Measurements from ENCODE around the gene CTIF. TPM values are rescaled to one million over a fixed set of nuclear protein-coding genes. Genes with fewer than 3 reads are reported as not detected.

CTIF gene
- total RNA-seq, 1 donor from 2014 or later = 137 TPM

DNA sequence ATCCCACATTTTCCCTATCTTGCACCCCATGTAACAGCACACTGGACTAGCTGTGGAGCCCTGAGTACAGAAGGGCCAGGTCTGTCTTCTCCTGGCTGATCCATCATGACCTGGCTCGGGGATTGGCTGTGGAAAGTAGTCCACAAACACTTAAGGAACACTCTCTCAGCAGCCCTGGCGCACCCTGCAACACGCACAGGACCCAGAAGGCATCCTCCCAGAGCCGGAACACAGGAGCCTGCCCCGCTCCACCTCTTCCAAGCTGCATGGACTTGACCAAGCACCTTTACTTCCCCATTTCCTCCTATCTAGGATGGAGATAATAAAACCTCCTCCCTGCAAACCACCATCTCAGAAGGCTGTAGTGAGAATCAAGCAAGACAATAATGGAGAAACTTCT, 151.7 kb downstream of the CTIF start:
- peaks cover 6% of the 10 kb centered on the region for H3K9me3 Mint-ChIP-seq (ENCODE audit: unreplicated experiment)
- peaks cover 18% of the 10 kb centered on the region for H3K36me3 Mint-ChIP-seq (ENCODE audit: unreplicated experiment)
- no peak overlapping the region for H3K27ac Mint-ChIP-seq (ENCODE audit: unreplicated experiment)
- no peak overlapping the region for H3K4me3 Mint-ChIP-seq (ENCODE audit: unreplicated experiment)
- no peak for DNase-seq
- H3K27me3 Mint-ChIP-seq (ENCODE audit: unreplicated experiment) = peaks cover 12% of the 10 kb centered on the region
- H3K4me1 Mint-ChIP-seq (ENCODE audit: low read depth, unreplicated experiment) = peaks cover 13% of the 10 kb centered on the region
- TF ChIP-seq, protein P1, sequence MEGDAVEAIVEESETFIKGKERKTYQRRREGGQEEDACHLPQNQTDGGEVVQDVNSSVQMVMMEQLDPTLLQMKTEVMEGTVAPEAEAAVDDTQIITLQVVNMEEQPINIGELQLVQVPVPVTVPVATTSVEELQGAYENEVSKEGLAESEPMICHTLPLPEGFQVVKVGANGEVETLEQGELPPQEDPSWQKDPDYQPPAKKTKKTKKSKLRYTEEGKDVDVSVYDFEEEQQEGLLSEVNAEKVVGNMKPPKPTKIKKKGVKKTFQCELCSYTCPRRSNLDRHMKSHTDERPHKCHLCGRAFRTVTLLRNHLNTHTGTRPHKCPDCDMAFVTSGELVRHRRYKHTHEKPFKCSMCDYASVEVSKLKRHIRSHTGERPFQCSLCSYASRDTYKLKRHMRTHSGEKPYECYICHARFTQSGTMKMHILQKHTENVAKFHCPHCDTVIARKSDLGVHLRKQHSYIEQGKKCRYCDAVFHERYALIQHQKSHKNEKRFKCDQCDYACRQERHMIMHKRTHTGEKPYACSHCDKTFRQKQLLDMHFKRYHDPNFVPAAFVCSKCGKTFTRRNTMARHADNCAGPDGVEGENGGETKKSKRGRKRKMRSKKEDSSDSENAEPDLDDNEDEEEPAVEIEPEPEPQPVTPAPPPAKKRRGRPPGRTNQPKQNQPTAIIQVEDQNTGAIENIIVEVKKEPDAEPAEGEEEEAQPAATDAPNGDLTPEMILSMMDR (IDR thresholded peaks at IDR 0.05; ENCODE audit: partially characterized antibody, unreplicated experiment) = no peak

DNA sequence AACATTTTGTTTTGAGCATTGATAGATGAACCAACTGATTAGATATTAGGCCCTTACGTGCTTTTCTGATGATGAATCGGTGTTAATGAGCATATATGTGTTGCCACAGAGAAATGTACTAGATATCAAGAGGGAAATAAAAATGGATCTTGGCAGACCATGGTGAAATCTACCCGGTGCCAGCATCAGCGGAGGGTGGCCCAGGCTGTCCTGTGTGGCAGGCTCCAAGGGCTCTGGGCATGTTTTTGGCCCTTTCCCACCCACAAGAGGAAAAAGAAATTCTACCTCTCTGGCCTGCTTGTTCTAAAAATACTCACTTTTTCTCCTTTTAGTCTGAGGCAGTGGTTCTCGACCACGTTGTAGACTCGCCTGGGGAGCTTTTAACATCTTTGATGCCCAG, 154.2 kb downstream of the CTIF start:
- H3K27ac Mint-ChIP-seq (ENCODE audit: unreplicated experiment) = no peak overlapping the region
- TF ChIP-seq, protein P1 (IDR thresholded peaks at IDR 0.05; ENCODE audit: partially characterized antibody, unreplicated experiment) = no peak

DNA sequence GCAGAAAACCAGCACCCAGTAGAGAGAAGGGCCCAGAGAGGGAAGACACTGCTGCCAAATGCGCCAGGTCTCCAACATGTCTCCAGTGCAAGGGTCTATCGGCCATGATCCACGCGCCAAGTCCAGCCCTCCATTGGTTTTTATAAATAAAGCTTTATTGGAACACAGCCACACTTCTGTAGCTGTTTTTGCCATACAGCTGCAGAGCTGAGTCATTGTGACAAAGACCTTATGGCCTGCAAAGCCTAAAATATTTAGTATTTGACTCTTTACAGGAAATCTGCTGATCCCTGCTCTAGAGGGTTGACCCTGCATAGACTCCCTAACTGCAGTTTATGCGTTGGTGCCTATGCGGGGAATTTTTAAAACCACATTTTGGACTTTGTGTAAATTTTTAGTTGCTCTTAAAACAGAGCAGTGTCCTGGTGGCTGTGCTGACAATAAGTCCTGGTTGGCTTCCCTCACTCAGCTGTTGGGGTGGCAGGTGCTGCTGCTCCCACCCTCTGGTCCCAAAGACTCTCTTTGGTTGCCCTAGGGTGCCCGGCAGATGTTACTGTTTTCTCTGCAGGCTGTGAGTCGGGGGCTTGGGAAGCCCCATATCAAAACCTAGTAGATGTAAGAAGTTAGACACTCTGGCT, 154.9 kb downstream of the CTIF start:
- Mint-ChIP-seq H3K27ac (ENCODE audit: unreplicated experiment) (no peak overlapping the region), H3K4me3 (ENCODE audit: unreplicated experiment) (no peak overlapping the region), H3K9me3 (ENCODE audit: unreplicated experiment) (peaks cover 4% of the 10 kb centered on the region), H3K27me3 (ENCODE audit: unreplicated experiment) (peaks cover 6% of the 10 kb centered on the region), H3K36me3 (ENCODE audit: unreplicated experiment) (peaks cover 8% of the 10 kb centered on the region), H3K4me1 (ENCODE audit: low read depth, unreplicated experiment) (peaks cover 13% of the 10 kb centered on the region)
- TF ChIP-seq, protein P1 (IDR thresholded peaks at IDR 0.05; ENCODE audit: partially characterized antibody, unreplicated experiment) = no peak
- no peak for DNase-seq

More for the DNA sequence above, 154.2 kb downstream of the CTIF start:
- peaks cover 4% of the 10 kb centered on the region for H3K9me3 Mint-ChIP-seq (ENCODE audit: unreplicated experiment)
- H3K36me3 Mint-ChIP-seq (ENCODE audit: unreplicated experiment) = peaks cover 8% of the 10 kb centered on the region
- H3K27me3 Mint-ChIP-seq (ENCODE audit: unreplicated experiment) = peaks cover 4% of the 10 kb centered on the region
- H3K4me1 Mint-ChIP-seq (ENCODE audit: low read depth, unreplicated experiment) = peaks cover 11% of the 10 kb centered on the region
- no peak overlapping the region for H3K4me3 Mint-ChIP-seq (ENCODE audit: unreplicated experiment)
- no peak for DNase-seq

DNA sequence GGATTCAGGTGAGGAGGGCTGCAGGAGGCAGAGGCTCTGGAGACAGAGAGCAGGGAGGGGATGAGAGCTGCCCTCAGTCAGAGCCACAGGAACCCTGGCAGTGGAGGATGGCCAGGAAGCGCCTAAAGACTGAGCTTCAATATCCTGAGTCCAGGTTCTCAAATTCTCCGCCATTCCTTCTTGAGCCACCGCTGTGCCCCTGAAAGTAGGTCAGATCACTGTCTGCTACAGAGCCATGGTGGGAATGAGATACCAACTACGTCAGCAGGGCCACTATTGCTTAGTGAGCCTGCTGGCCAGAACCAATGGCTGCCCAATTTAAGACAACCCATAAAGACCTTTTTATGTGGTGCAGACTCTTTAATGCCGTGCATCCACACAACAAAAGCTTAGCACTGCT, 155.5 kb downstream of the CTIF start:
- DNase-seq = no peak
- Mint-ChIP-seq H3K4me3 (ENCODE audit: unreplicated experiment) (no peak overlapping the region), H3K36me3 (ENCODE audit: unreplicated experiment) (peaks cover 8% of the 10 kb centered on the region), H3K9me3 (ENCODE audit: unreplicated experiment) (peaks cover 4% of the 10 kb centered on the region), H3K27me3 (ENCODE audit: unreplicated experiment) (peaks cover 6% of the 10 kb centered on the region), H3K4me1 (ENCODE audit: low read depth, unreplicated experiment) (peaks cover 13% of the 10 kb centered on the region), H3K27ac (ENCODE audit: unreplicated experiment) (no peak overlapping the region)
- TF ChIP-seq, protein P1 (IDR thresholded peaks at IDR 0.05; ENCODE audit: partially characterized antibody, unreplicated experiment) = no peak

DNA sequence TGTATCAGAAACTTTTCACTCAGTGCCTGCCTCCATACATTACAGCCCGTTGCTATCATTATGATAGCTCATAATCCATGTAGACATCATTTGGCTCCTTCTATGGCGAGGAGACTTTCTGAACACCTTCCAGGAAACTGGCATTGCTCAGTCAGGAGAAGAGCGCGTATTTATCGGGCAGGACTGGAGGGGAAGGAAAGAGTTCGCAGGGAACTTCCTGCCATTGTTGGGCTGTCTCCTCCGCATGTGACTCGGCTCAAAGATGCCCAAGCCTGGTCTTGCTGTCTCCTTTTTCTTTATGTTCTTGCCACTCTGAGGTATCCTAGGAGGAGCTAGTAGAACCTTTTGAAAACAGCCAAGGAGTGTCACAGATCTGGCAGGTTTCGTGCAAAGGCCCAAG, 156.8 kb downstream of the CTIF start:
- Mint-ChIP-seq H3K4me3 (ENCODE audit: unreplicated experiment) (no peak overlapping the region), H3K4me1 (ENCODE audit: low read depth, unreplicated experiment) (peaks cover 15% of the 10 kb centered on the region), H3K9me3 (ENCODE audit: unreplicated experiment) (peaks cover 3% of the 10 kb centered on the region), H3K27ac (ENCODE audit: unreplicated experiment) (no peak overlapping the region), H3K36me3 (ENCODE audit: unreplicated experiment) (peaks cover 8% of the 10 kb centered on the region), H3K27me3 (ENCODE audit: unreplicated experiment) (peaks cover 6% of the 10 kb centered on the region)
- DNase-seq = no peak
- TF ChIP-seq, protein P1 (IDR thresholded peaks at IDR 0.05; ENCODE audit: partially characterized antibody, unreplicated experiment) = no peak
